Transverse colon (tissue), 4 donors: ENCODE data around the gene SNRPA. TPM values are rescaled to one million over a fixed set of nuclear protein-coding genes. Genes with fewer than 3 reads are reported as not detected.

Experiments used
- DNase-seq: peaks from one replicate; pipeline ENCODE4 v3.0.0-alpha.2; 2019
- H3K27ac ChIP-seq, 4 donors: fragments of 200-600 bp; sonication (generic); 2 replicates each; pipeline ENCODE4 v1.5.1; 2016 to 2018; ENCODE audit warnings: inconsistent platforms in 4 of 4
- H3K27me3 ChIP-seq: fragments of 200-600 bp; sonication (generic); 2 replicates; pipeline ENCODE4 v1.5.1; 2017; ENCODE audit warnings: inconsistent platforms
- H3K36me3 ChIP-seq, 4 donors: fragments of 200-600 bp; sonication (generic); 2 replicates each; pipeline ENCODE4 v1.5.1; 2017 to 2019; ENCODE audit warnings: inconsistent platforms in 4 of 4
- H3K4me1 ChIP-seq, 4 donors: fragments of 200-600 bp; sonication (generic); 2 replicates each; pipeline ENCODE4 v1.5.1; 2017 to 2020; ENCODE audit warnings: inconsistent platforms in 4 of 4
- H3K4me3 ChIP-seq, 4 donors: fragments of 200-600 bp; sonication (generic); 1 replicate in 1 of 4; 2 replicates in 3 of 4; pipeline versions ENCODE4 v1.5.1 to v1.6.1; 2017 to 2019; ENCODE audit warnings: inconsistent platforms in 4 of 4
- H3K9me3 ChIP-seq, 2 donors: fragments of 200-600 bp; sonication (generic); 2 replicates each; pipeline ENCODE4 v1.5.1; 2017 to 2019; ENCODE audit warnings: inconsistent platforms in 2 of 2
- EP300 ChIP-seq: sonication (generic); formaldehyde crosslinking; IDR thresholded peaks from one replicate; pipeline ENCODE4 v1.6.1; 2017; ENCODE audit warnings: antibody characterized with exemption, low read depth
- POLR2A ChIP-seq: fragments of 450-650 bp; IDR thresholded peaks from one replicate; pipeline ENCODE4 v1.6.1; 2016; ENCODE audit warnings: antibody characterized with exemption, mild to moderate bottlenecking, moderate library complexity
- POLR2AphosphoS5 ChIP-seq, 3 donors: sonication (generic); formaldehyde crosslinking; IDR thresholded peaks; one replicate each; pipeline ENCODE4 v1.6.1; 2016; ENCODE audit warnings: antibody characterized with exemption in 3 of 3
- WGBS, 2 donors: methylation state at CpG; one replicate each; pipeline ENCODE4 v1.1.5; 2018; ENCODE audit warnings: low coverage in 1 of 2; 5-methylcytosine and 5-hydroxymethylcytosine counted together
- in situ Hi-C, 4 donors: fragments of 200-750 bp; cut with MboI; loops; one replicate each; pipeline versions ENCODE4 v1.15.0 to v1.15.1; 2017; ENCODE audit warnings: low sequenced_read_pairs in 3 of 4, low pct_ligation_motif_present in 1 of 4, low pct_unique_long_range_greater_than_20kb in 1 of 4
- intact Hi-C: fragments of 100-400 bp; cut with DNase I; formaldehyde crosslinking; loops from one replicate; pipeline ENCODE4 v1.15.1; 2023; ENCODE audit warnings: low total_unique reads
- total RNA-seq, 4 donors: library from RNA; depleted of rRNA; stranded (reverse); fragments of >200 nt; gene quantifications; one replicate each; pipeline ENCODE4 v1.1.0, GENCODE V29; 2016
- TF ChIP-seq, protein P1 (sequence below), 5 experiments: fragments of 200-600 bp in 3 of 5; fragments of 450-650 bp in 2 of 5; sonication (generic) in 3 of 5; IDR thresholded peaks; 1 replicate in 2 of 5; 2 replicates in 3 of 5; pipeline ENCODE4 v1.5.1; 2016 to 2017; ENCODE audit warnings: antibody characterized with exemption in 5 of 5, inconsistent platforms in 3 of 5, mild to moderate bottlenecking in 2 of 5, moderate library complexity in 1 of 5

SNRPA gene
- total RNA-seq, 4 donors from 2014 or later = 45.1 to 85.3 (median 65.6) TPM

DNA sequence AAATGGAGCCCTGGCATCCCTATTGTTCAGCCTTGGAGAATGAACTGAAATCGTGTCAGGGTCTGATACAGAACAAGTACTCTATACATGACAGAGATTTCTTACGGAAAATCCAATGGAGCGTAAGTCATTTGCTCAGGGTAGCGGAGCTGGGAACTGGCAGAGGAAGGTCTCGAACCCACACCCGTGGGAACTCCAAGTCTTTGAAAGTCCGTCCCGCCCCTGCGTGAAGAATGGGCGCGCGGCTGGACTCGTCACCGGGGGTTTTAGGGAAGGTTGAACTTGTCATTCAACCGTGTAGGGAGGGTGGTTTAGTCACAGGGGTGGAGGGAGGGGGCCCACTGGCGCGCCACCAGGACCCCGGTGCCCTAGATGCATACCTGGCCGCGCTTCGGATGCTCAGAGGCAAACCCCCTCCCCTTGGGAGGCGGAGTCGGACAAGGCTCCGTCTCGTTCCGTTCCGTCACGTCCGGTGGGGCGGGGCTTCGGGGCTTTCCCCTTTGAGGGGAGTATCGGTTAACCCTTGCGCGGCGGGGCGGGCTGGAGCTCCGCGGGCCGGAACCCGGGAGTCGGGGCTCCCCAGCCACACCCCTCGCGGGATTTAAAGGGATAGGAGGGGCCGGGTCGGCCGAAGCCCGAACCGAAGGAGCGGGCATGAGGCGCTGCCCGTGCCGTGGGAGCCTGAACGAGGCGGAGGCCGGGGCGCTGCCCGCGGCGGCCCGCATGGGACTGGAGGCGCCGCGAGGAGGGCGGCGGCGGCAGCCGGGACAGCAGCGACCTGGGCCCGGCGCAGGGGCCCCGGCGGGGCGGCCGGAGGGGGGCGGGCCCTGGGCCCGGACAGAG is 34.3 kb upstream of the SNRPA start, which contains the start of the genes COQ8B and ITPKC:
COQ8B (minus strand) TSS at position 405 of the 843 bp plus-strand sequence. CDS start 2,254 bp downstream, outside the sequence.
ITPKC (plus strand) TSS at position 631 of the 843 bp plus-strand sequence; CDS start at position 655, 24 bp downstream.
- Histone ChIP-seq H3K27me3 (no peaks in the 10 kb centered on the region), H3K36me3 (no peaks in the 10 kb centered on the region), H3K27ac (peak within 1 kb of the TSS; percentile 94 to 99 (median 98)), H3K4me3 (peak within 1 kb of the TSS; percentile 68 to 96 (median 88)), H3K4me1 (peaks cover 17 to 63% (median 52%) of the 10 kb centered on the region in 4 donors), H3K9me3 (no peaks in the 10 kb centered on the region)
- peak; percentile 100 for DNase-seq
- WGBS, 2 donors = 2% methylated on average over 30 of the region's 76 CpGs; no CpG with 5 or more reads in 1 of the 2 donors
- TF ChIP-seq EP300 = peak; percentile 72
- peak; percentile 91 to 97 (median 96) for TF ChIP-seq POLR2AphosphoS5 (IDR thresholded peaks at IDR 0.05)
- TF ChIP-seq, protein P1, sequence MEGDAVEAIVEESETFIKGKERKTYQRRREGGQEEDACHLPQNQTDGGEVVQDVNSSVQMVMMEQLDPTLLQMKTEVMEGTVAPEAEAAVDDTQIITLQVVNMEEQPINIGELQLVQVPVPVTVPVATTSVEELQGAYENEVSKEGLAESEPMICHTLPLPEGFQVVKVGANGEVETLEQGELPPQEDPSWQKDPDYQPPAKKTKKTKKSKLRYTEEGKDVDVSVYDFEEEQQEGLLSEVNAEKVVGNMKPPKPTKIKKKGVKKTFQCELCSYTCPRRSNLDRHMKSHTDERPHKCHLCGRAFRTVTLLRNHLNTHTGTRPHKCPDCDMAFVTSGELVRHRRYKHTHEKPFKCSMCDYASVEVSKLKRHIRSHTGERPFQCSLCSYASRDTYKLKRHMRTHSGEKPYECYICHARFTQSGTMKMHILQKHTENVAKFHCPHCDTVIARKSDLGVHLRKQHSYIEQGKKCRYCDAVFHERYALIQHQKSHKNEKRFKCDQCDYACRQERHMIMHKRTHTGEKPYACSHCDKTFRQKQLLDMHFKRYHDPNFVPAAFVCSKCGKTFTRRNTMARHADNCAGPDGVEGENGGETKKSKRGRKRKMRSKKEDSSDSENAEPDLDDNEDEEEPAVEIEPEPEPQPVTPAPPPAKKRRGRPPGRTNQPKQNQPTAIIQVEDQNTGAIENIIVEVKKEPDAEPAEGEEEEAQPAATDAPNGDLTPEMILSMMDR (IDR thresholded peaks at IDR 0.05) = peak in 2 of 5 experiments; percentile 21 to 54
- peak; percentile 86 for TF ChIP-seq POLR2A
- intact Hi-C loops (loop anchor here (10.0 kb wide), 1 partner anchor 88 kb away; no protein-coding TSS in a partner anchor), in situ Hi-C loops (loop anchor here in 2 of 4 donors (5.0 to 25.0 kb wide), 2 partner anchors 36 to 96 kb away; partner anchors contain the start of genes ACTMAP (in 1 of the 2) and SNRPA (in 1 of the 2))

DNA sequence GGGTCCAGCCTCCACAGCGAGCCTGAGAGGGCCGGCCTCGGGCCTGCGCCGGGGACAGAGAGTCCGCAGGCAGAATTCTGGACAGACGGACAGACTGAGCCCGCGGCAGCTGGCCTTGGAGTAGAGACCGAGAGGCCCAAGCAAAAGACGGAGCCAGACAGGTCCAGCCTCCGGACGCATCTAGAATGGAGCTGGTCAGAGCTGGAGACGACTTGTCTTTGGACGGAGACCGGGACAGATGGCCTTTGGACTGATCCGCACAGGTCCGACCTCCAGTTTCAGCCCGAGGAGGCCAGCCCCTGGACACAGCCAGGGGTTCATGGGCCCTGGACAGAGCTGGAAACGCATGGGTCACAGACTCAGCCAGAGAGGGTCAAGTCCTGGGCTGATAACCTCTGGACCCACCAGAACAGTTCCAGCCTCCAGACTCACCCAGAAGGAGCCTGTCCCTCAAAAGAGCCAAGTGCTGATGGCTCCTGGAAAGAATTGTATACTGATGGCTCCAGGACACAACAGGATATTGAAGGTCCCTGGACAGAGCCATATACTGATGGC is 33.6 kb upstream of the SNRPA start:
- H3K27me3 ChIP-seq = no peaks in the 10 kb centered on the region
- in situ Hi-C loops = loop anchor here in 2 of 4 donors (5.0 to 25.0 kb wide), 2 partner anchors 35 to 95 kb away; partner anchors contain the start of genes ACTMAP (in 1 of the 2) and SNRPA (in 1 of the 2)
- WGBS, 2 donors = 2% methylated on average over 13 of the region's 20 CpGs; no CpG with 5 or more reads in 1 of the 2 donors
- peak overlapping the region; percentile 94 to 99 (median 98) for H3K27ac ChIP-seq
- H3K9me3 ChIP-seq = no peaks in the 10 kb centered on the region
- intact Hi-C loops = loop anchor here (10.0 kb wide), 1 partner anchor 87 kb away; no protein-coding TSS in a partner anchor
- peaks cover 18 to 70% (median 58%) of the 10 kb centered on the region in 4 donors for H3K4me1 ChIP-seq
- H3K36me3 ChIP-seq = no peaks in the 10 kb centered on the region
- DNase-seq = no peak
- no peak for TF ChIP-seq EP300
- TF ChIP-seq POLR2AphosphoS5 (IDR thresholded peaks at IDR 0.05) = no peak
- no peak for TF ChIP-seq POLR2A
- TF ChIP-seq, protein P1 (IDR thresholded peaks at IDR 0.05) = no peak
- peak overlapping the region; percentile 68 to 96 (median 88) for H3K4me3 ChIP-seq

DNA sequence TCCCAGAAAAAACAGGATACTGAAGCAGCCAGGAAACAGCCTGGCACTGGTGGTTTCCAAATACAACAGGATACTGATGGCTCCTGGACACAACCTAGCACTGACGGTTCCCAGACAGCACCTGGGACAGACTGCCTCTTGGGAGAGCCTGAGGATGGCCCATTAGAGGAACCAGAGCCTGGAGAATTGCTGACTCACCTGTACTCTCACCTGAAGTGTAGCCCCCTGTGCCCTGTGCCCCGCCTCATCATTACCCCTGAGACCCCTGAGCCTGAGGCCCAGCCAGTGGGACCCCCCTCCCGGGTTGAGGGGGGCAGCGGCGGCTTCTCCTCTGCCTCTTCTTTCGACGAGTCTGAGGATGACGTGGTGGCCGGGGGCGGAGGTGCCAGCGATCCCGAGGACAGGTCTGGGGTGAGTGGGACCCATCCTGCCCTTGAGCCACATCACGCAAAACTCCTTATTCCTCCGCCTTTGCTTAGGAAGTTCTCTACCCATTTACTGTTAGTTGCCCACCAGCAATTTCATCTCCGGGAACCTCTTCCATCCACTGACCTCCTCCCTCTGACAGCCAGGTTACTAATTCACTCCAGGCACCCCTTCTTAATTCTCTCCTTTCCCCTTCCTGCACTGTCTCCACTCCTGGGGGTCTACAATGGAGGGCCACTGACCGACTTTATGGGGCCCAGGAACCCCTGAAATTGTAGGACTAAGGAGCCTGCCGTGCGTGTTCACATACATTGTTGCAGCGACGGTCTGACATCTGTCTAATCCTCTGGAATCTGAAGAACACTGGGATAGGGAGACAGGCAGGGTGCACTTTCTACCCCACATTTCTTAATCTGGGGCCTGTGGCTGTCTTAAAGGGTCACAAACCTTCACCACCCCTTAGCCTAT is 32.9 kb upstream of the SNRPA start:
- no peaks in the 10 kb centered on the region for H3K27me3 ChIP-seq
- peak overlapping the region; percentile 94 to 99 (median 98) for H3K27ac ChIP-seq
- intact Hi-C loops = loop anchor here (10.0 kb wide), 1 partner anchor 87 kb away; no protein-coding TSS in a partner anchor
- H3K9me3 ChIP-seq = no peaks in the 10 kb centered on the region
- 0 to 22% methylated on average over 1 to 20 of the region's 20 CpGs for WGBS, 2 donors
- peak; percentile 45 for DNase-seq
- in situ Hi-C loops = loop anchor here in 2 of 4 donors (5.0 to 25.0 kb wide), 2 partner anchors 34 to 94 kb away; partner anchors contain the start of genes ACTMAP (in 1 of the 2) and SNRPA (in 1 of the 2)
- peak overlapping the region; percentile 68 to 96 (median 88) for H3K4me3 ChIP-seq
- TF ChIP-seq POLR2A (no peak), EP300 (no peak), POLR2AphosphoS5 (IDR thresholded peaks at IDR 0.05) (no peak)
- TF ChIP-seq, protein P1 (IDR thresholded peaks at IDR 0.05) = no peak
- peaks cover 18 to 75% (median 61%) of the 10 kb centered on the region in 4 donors for H3K4me1 ChIP-seq
- H3K36me3 ChIP-seq = no peaks in the 10 kb centered on the region
